Esophagus squamous epithelium (tissue), 5 donors: ENCODE data around the gene GPR18. TPM values are rescaled to one million over a fixed set of nuclear protein-coding genes. Genes with fewer than 3 reads are reported as not detected.

Experiments
- DNase-seq: peaks from one replicate; lab custom pipeline; 2025; lab: John Stamatoyannopoulos, UW
- H3K27ac ChIP-seq, 4 donors: fragments of 200-600 bp; sonication (generic); one replicate each; pipeline ENCODE4 v1.5.1; 2016 to 2019; ENCODE audit warnings: mild to moderate bottlenecking in 1 of 4
- H3K27me3 ChIP-seq, 4 donors: fragments of 200-600 bp; sonication (generic); 1 replicate in 3 of 4; 2 replicates in 1 of 4; pipeline versions ENCODE4 v1.5.1 to v1.6.0; 2017 to 2021; ENCODE audit warnings: antibody characterized with exemption in 1 of 4
- H3K36me3 ChIP-seq, 3 donors: fragments of 200-600 bp; sonication (generic); one replicate each; pipeline ENCODE4 v1.5.1; 2016 to 2019
- H3K4me1 ChIP-seq, 3 donors: fragments of 200-600 bp; sonication (generic); one replicate each; pipeline ENCODE4 v1.5.1; 2017 to 2019
- H3K4me3 ChIP-seq, 4 donors: fragments of 200-600 bp; sonication (generic); 1 replicate in 3 of 4; 2 replicates in 1 of 4; pipeline ENCODE4 v1.5.1; 2016 to 2019; ENCODE audit warnings: mild to moderate bottlenecking in 2 of 4, moderate library complexity in 1 of 4
- H3K9me3 ChIP-seq, 3 donors: fragments of 200-600 bp; sonication (generic); one replicate each; pipeline ENCODE4 v1.5.1; 2016 to 2019
- POLR2A ChIP-seq, 4 donors: fragments of 450-650 bp; IDR thresholded peaks; one replicate each; pipeline ENCODE4 v1.6.1; 2017; ENCODE audit warnings: antibody characterized with exemption in 4 of 4, mild to moderate bottlenecking in 4 of 4, moderate library complexity in 3 of 4
- WGBS, 2 donors: methylation state at CpG; one replicate each; pipeline ENCODE4 v1.1.5; 2018; 5-methylcytosine and 5-hydroxymethylcytosine counted together
- intact Hi-C: fragments of 100-400 bp; cut with DNase I; formaldehyde crosslinking; loops from one replicate; pipeline ENCODE4 v1.15.0; 2022
- total RNA-seq, 4 donors: library from RNA; depleted of rRNA; stranded (reverse); fragments of >200 nt; gene quantifications; one replicate each; pipeline ENCODE4 v1.1.0, GENCODE V29; 2016
- TF ChIP-seq, protein P1 (sequence below), 6 experiments: fragments of 450-650 bp in 4 of 6; fragments of 200-600 bp in 2 of 6; sonication (generic) in 2 of 6; IDR thresholded peaks; one replicate each; pipeline ENCODE4 v1.5.1; 2016 to 2019; ENCODE audit warnings: antibody characterized with exemption in 6 of 6, mild to moderate bottlenecking in 4 of 6, moderate library complexity in 4 of 6
- donor health status: DM: yes; HTN: yes; CAD: no.

GPR18 gene
- total RNA-seq, 4 donors from 2014 or later, result 0.19 TPM; not detected in 3

DNA sequence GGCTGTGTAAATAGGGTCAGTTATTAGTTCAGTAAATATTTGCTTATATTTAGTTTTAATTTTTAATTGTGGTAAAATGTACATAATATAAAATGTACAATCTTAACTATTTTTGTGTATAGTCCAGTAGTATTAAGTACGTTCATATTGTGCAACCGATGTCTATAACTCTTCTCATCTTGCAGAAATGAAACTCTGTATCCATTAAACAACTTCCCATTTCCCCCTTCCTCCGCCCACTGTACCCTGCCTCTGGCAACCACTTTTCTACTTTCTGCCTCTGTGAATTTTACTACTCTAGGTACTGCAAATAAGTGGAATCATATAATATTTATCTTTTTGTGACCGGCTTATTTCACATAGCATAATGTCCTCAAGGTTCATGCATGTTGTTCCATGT is 33.1 kb downstream of the GPR18 start:
- no peak overlapping the region for H3K27ac ChIP-seq
- DNase-seq, result no peak
- H3K4me3 ChIP-seq, result no peak overlapping the region
- no peaks in the 10 kb centered on the region for H3K27me3 ChIP-seq
- H3K4me1 ChIP-seq, result peaks cover 0 to 66% (median 45%) of the 10 kb centered on the region in 3 donors
- H3K36me3 ChIP-seq, result peaks cover 0 to 10% (median 0%) of the 10 kb centered on the region in 3 donors
- H3K9me3 ChIP-seq, result no peaks in the 10 kb centered on the region
- intact Hi-C loops, result no loop called here
- TF ChIP-seq, protein P1, sequence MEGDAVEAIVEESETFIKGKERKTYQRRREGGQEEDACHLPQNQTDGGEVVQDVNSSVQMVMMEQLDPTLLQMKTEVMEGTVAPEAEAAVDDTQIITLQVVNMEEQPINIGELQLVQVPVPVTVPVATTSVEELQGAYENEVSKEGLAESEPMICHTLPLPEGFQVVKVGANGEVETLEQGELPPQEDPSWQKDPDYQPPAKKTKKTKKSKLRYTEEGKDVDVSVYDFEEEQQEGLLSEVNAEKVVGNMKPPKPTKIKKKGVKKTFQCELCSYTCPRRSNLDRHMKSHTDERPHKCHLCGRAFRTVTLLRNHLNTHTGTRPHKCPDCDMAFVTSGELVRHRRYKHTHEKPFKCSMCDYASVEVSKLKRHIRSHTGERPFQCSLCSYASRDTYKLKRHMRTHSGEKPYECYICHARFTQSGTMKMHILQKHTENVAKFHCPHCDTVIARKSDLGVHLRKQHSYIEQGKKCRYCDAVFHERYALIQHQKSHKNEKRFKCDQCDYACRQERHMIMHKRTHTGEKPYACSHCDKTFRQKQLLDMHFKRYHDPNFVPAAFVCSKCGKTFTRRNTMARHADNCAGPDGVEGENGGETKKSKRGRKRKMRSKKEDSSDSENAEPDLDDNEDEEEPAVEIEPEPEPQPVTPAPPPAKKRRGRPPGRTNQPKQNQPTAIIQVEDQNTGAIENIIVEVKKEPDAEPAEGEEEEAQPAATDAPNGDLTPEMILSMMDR (IDR thresholded peaks at IDR 0.05), result no peak
- no peak for TF ChIP-seq POLR2A (IDR thresholded peaks at IDR 0.05)
- 73 to 78% methylated on average over 4 of the region's 4 CpGs for WGBS, 2 donors

DNA sequence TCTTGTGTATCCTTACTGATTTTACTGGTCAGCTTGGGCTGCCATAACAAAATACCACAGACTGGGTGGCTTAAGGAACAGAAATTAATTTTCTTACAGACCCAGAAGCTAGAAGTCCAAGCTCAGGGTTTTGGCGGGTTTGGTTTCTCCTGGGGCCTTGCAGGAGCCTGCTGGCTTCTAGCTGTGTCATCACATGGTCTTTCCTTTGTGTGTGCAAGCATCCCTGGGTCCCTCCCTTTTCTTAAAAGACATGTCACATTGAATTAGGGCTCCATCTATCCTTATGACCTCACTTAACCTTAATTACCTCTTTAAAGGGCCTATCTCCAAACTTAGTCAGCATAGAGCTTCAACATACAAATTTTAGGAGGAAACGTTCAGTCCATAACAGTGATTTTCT is 34.2 kb downstream of the GPR18 start:
- no peak for TF ChIP-seq POLR2A (IDR thresholded peaks at IDR 0.05)
- TF ChIP-seq, protein P1 (IDR thresholded peaks at IDR 0.05), result no peak
- intact Hi-C loops, result no loop called here
- Histone ChIP-seq H3K4me3 (no peak overlapping the region), H3K4me1 (peaks cover 6 to 66% (median 47%) of the 10 kb centered on the region in 3 donors), H3K36me3 (peaks cover 0 to 10% (median 0%) of the 10 kb centered on the region in 3 donors), H3K27me3 (no peaks in the 10 kb centered on the region), H3K9me3 (no peaks in the 10 kb centered on the region), H3K27ac (peak overlapping the region in 2 of 4 donors; percentile 3 to 9)
- WGBS, 2 donors, result 52 to 55% methylated on average over 2 of the region's 2 CpGs
- no peak for DNase-seq

DNA sequence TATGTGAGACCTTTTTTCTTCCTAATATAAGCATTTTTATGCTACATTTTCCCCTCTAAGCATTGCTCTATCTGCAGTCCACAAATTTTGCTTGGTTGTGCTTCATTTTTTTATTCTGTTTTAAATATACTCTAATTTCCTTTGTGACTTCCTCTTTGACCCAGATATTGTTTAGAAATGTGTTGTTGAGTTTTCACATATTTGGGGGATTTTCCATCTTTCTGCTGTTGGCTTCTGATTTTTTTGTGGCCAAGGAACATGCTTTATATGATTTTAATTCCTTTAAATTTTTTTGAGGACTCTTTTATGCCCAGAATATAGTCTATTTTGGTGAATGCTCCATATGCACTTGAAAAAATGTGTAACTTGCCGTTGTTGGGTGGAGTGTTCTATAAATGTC is 34.6 kb downstream of the GPR18 start:
- Histone ChIP-seq H3K27ac (peak overlapping the region in 1 of 4 donors; percentile 3), H3K27me3 (no peaks in the 10 kb centered on the region), H3K4me3 (no peak overlapping the region), H3K4me1 (peaks cover 10 to 66% (median 47%) of the 10 kb centered on the region in 3 donors), H3K36me3 (peaks cover 0 to 10% (median 0%) of the 10 kb centered on the region in 3 donors), H3K9me3 (no peaks in the 10 kb centered on the region)
- intact Hi-C loops, result no loop called here
- TF ChIP-seq, protein P1 (IDR thresholded peaks at IDR 0.05), result no peak
- no peak for TF ChIP-seq POLR2A (IDR thresholded peaks at IDR 0.05)
- 59 to 76% methylated on average over 1 of the region's 1 CpG for WGBS, 2 donors
- no peak for DNase-seq

DNA sequence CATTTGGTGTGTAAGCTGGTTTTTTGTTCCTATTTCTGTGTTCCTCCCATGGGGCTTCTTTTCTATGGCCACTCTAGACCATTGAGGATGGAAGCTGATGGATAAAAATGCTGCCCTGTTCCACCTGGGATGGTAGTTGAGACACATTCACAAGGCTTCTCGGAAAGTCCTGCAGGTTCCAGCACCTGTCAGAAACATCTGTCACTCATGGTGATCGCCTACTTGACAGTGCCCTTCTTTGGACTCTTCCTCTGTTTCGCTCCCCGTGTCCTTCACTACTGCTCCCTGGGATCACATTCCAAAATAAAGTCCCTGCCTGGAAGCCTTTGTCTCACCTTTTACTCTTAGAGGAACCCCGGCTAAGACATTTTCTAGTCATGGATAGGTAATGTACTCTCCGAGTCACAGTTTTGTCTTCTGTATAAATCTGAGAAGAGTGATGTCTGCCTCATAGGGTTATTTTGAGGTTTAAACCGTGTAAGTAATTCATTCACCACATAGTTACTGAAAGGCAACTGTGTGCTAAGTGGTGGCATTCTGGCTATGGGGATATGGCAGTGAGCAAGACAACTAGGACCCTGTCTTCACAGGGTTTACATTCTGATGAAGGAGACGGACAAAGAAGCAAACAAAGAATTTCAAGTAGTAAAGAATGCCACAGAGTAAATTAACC is 36.5 kb downstream of the GPR18 start:
- Histone ChIP-seq H3K4me1 (peaks cover 16 to 68% (median 57%) of the 10 kb centered on the region in 3 donors), H3K4me3 (no peak overlapping the region), H3K36me3 (peaks cover 0 to under 1% (median 0%) of the 10 kb centered on the region in 3 donors), H3K27ac (no peak overlapping the region), H3K27me3 (no peaks in the 10 kb centered on the region), H3K9me3 (no peaks in the 10 kb centered on the region)
- DNase-seq, result no peak
- WGBS, 2 donors, result 90 to 95% methylated on average over 8 of the region's 8 CpGs
- TF ChIP-seq POLR2A (IDR thresholded peaks at IDR 0.05), result no peak
- TF ChIP-seq, protein P1 (IDR thresholded peaks at IDR 0.05), result no peak
- intact Hi-C loops, result no loop called here

DNA sequence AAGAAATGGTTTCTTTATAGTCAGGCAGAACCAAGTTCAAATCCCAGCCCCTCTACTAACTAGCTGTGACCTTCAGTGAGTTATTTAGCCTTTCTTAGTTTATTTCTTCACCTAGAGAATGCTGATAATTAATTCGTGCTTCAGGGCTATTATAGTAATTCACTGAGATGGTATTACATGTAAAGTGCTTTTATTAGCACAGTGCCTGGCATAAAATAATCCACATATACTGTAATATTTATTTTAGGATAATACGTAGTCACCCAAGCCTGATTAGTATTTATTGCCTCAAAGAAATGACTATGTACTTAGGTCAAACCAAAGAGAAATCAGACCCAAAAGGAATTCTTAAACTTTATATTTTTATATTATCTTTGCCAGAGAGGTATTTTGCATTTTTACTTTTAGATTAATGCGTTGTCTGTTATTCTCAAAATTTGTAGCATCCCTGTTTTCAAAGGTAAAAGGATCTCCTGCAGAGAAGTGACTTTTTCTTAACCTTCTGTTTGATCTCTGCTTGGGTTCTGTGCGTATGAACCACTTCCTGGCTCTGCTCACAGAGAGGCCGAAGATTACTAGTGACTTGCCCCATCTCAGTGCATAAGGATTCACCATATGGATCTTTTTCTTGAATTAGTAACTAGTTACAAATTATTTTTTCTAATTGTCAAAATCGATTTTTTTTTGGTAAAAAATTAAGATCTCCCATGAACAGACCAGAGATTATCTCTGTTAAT is 37.8 kb downstream of the GPR18 start:
- no peak for TF ChIP-seq POLR2A (IDR thresholded peaks at IDR 0.05)
- TF ChIP-seq, protein P1 (IDR thresholded peaks at IDR 0.05), result no peak
- 47 to 54% methylated on average over 6 of the region's 6 CpGs for WGBS, 2 donors
- Histone ChIP-seq H3K4me3 (no peak overlapping the region), H3K27me3 (no peaks in the 10 kb centered on the region), H3K36me3 (peaks cover 0 to 3% (median 0%) of the 10 kb centered on the region in 3 donors), H3K27ac (no peak overlapping the region), H3K4me1 (peaks cover 16 to 68% (median 48%) of the 10 kb centered on the region in 3 donors), H3K9me3 (no peaks in the 10 kb centered on the region)
- intact Hi-C loops, result no loop called here
- DNase-seq, result no peak
